Measurements from ENCODE around the gene STXBP6. TPM values are rescaled to one million over a fixed set of nuclear protein-coding genes. Genes with fewer than 3 reads are reported as not detected.

Gene STXBP6
- total RNA-seq: 43.5 TPM
- long read RNA-seq, full-length matches to known transcripts: 84 of 116 reads
- long read RNA-seq, partial matches to known transcripts: 2 of 116 reads
- long read RNA-seq, other reads (novel, unspliced or antisense): 30 of 116 reads

DNA sequence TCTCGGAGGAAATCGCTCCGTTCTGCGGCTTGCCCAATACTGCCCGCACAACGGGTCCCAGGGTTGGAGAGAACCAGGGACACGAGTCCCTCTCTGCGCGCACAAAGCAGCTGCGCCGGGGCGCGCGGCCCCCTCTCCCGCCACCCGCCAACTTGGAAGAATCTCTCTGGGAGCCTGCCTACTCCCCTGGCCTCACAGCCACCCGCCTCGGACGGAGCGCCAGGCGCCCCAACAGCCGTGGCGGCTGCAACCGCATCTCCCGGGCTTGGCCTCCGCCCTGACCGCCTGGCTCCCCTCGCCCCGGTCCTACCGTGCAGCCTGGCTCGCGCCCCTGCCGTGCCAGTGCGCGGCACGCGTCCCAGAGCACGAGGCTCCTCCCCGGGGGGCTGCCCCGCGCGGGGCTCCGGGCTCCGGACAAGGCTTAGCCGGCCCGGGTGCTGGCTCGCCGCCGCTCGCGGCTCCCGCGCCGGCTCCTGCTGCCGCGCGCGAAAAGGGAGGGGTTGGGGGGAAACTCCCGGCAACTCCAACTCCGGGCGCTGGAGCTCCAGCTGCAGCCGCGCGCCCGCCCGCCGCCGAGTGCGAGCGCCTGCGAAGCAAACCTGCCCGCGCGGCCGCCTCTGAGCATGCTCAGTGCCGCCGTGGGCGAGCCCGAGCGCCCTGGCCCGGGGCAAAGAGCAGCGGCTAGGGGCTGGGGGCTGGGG is at the start of gene STXBP6:
TSS of gene STXBP6 (minus strand) at position 580 of the 701 bp plus-strand sequence. CDS start 75,329 bp downstream, outside the sequence.
- DNase-seq (peak; percentile 91), ATAC-seq (peak; percentile 91)
- intact Hi-C loops (cut with micrococcal nuclease): loop anchor here (10.0 kb wide), 2 partner anchors 65 to 315 kb away; no protein-coding TSS in a partner anchor

- intact Hi-C loops (cut with micrococcal nuclease): no loop called here
- ATAC-seq: no peak
- no peak for DNase-seq
These were observed 47.2 kb upstream of the STXBP6 start for GRCh38 chr14:25097120-25097519.

DNA sequence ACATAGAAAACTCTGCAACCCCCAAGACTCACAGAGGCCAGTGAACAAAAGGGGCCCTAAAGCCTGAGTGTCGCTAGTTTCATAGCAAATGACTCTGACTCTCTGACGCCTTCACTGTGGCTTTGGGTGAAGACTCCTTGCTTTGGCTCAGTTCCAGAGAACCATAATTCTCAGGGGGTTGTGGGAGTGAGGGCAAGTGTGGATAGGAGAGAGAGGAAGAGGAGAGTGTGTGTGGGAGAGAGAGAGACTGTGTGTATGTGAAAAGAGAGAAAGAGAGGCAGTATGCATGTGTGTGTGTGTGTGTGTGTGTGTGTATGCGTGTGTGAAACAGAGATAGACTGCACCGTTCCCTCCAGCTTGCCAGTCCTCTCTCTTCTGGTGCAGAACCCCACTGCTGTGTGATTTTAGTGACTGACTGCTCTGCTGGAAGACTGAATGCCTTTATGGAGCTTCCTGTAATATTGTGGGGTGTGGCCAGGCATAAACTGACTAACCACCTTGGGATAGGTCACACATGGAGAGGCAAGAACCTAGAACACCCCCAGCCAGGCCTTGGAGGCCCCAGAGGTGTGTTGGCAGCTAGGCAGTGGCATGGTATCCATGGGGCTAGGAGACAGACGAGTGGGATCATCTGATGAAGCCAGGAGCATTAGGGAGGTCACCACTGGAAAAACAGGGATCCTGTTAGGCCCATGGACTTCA is 45.9 kb upstream of the STXBP6 start:
- DNase-seq (no peak), ATAC-seq (no peak)
- intact Hi-C loops (cut with micrococcal nuclease): no loop called here

DNA sequence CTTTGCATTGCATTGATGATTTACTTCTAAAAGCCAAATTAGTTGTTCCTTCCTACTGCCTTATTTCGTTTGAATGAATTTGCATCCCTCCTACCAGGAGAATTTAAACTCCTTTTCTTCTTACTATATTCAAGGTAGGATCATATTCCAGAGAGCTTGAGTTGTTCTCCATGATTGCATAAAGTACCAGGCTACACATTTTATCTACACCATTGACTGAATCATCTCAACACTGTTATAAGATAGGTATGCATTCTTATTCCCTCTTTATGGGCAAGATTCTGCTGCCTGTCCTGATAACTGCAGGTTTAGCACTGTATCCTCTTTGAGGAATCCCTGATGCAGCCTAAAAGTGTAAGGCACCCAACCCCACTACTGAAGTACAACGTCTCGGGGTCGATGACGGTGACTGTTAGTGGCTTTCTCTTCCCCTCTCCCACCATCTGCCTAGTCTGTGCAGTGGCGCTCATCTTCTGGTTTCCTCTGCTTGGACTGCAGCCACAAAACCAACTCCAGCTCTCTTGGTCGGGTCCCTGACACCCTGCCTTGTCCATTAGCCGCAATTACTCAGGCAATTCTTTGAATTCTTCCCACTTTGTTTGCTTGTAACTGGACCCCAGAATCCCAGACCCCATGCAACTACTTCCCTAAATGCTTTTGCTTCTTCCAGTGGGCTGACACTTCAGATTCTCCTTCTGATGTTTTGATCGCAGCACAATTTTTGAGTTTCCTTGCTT is 44.4 kb upstream of the STXBP6 start:
- DNase-seq: no peak

GRCh38 chr14:25092258-25092740 is 42.4 kb upstream of the STXBP6 start:
- ATAC-seq: no peak
- DNase-seq: no peak
- intact Hi-C loops (cut with micrococcal nuclease): no loop called here

More for the DNA sequence above, 44.4 kb upstream of the STXBP6 start:
- no peak for ATAC-seq
- intact Hi-C loops (cut with micrococcal nuclease): no loop called here

GRCh38 chr14:25090716-25091454 is 40.9 kb upstream of the STXBP6 start:
- intact Hi-C loops (cut with micrococcal nuclease): no loop called here
- no peak for ATAC-seq
- DNase-seq: no peak

DNA sequence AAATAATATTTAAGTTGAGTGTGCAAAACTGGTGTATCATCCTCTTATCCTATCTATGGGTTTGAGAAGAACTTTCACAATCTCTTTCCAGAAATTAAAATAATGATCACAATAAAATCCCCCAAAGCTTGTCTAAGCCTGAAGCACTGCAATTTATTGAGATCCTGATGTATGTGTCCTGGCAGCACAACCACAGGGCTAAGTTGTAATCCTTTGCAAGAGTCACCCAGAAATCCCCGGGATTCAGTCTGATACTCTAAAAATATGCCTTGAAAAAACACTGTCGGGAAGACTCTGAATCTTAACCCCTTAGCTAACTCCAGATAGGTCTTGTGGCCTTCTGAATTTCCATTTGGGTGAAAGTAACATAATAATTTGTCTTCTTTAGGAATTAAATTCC is 40.3 kb upstream of the STXBP6 start:
- intact Hi-C loops (cut with micrococcal nuclease): no loop called here
- no peak for ATAC-seq
- no peak for DNase-seq

DNA sequence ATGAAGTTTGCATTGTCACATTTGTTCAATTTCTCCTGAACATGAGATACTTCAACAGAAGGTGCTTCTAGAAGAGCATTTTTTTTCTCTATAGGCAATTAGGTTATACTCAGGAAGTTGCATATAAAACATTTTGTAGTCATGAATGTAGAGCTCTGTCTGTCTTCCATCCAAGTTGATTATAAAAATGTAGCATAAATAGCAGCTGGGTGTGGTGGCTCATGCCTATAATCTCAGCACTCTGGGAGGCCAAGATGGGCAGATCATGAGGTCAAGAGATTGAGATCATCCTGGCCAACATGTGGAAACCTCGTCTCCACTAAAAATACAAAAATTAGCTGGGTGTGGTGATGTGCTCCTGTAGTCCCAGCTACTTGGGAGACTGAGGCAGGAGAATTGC is 39.5 kb upstream of the STXBP6 start:
- no peak for ATAC-seq
- intact Hi-C loops (cut with micrococcal nuclease): no loop called here
- DNase-seq: no peak

GRCh38 chr14:25086821-25087396 is 37.0 kb upstream of the STXBP6 start:
- no peak for ATAC-seq
- DNase-seq: no peak
- intact Hi-C loops (cut with micrococcal nuclease): no loop called here

- no peak for DNase-seq
- ATAC-seq: no peak
- intact Hi-C loops (cut with micrococcal nuclease): no loop called here
These were observed 36.1 kb upstream of the STXBP6 start for GRCh38 chr14:25086081-25086480.

DNA sequence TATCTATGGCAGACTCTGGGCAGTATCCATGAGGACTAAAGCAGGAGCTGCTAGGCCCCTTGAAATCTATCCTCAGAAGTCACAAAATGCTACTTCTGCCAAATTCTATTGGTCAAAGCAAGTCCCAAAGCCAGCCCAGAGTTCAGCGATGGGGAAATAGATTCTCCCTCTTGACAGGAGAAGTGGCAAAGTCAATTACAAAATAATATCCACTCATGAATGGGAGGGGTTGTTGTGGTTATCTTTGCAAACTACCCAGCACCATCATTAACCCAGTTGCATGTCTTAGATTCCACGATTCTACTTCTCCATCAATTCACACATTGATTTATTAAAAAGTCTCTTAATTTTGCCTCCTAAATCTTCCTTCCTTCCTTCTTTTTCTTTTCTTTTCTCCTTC is 30.7 kb upstream of the STXBP6 start:
- DNase-seq (no peak), ATAC-seq (no peak)
- intact Hi-C loops (cut with micrococcal nuclease): no loop called here

DNA sequence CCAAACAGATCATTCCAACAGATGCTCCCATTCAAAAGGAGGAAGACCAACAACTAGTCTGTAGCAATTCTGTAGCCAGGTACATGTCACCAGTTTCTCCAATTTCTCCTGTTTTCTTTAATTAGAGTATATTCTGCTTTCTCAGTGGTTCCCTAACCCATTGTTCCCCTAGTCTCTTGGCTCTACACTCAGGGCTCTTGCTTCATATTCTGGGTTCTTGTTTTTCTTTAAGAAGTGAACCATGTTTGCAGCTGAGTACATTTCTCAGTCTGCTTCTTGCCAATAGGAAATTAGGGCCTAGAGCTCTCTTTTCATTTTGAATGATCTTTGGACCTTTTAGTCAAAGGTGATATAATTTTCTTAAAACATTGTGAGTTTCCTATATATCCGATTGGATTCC is 29.4 kb upstream of the STXBP6 start:
- intact Hi-C loops (cut with micrococcal nuclease): no loop called here
- no peak for DNase-seq
- no peak for ATAC-seq

- no peak for ATAC-seq
- no peak for DNase-seq
- intact Hi-C loops (cut with micrococcal nuclease): no loop called here
These were observed 24.2 kb upstream of the STXBP6 start for GRCh38 chr14:25074099-25074685.

DNA sequence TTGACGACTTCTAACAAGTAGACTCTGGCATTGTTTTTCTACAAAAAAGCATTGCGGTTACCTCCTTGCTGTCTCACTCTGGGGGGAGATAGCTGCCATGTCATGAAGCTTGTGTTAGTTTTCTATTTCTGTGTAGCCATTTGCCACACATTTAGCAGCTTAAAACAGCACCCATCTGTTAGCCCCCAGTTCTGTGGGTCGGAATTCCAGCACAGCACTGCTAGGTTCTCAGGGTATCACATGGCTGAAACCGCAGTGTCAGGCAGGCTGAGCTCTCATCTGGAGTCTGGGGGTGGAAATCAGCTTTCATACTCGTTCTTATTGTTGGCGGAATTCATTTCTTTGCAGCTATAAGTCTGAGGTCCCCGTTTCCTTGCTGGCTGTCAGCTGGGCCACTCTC is 19.9 kb upstream of the STXBP6 start:
- intact Hi-C loops (cut with micrococcal nuclease): no loop called here
- no peak for ATAC-seq
- no peak for DNase-seq

DNA sequence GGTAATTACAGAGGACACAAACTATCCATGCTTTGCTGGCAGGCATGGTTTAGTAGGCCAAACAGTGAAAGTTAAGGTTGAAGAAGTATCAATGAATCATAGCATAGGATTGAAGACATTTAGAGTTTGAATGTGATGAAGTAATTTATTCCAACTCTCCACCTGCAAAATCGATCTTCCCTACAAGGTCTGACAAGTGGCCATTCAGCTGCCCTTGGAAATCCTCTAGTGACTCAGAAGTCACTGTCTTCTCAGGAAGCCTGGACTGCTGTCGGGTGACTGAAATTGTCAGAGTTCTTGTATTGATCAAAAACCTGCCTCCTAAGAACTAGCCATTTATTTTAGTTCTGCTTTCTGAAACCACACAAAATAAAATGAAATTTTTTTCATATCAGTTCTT is 17.7 kb upstream of the STXBP6 start:
- ATAC-seq (no peak), DNase-seq (no peak)
- intact Hi-C loops (cut with micrococcal nuclease): no loop called here

DNA sequence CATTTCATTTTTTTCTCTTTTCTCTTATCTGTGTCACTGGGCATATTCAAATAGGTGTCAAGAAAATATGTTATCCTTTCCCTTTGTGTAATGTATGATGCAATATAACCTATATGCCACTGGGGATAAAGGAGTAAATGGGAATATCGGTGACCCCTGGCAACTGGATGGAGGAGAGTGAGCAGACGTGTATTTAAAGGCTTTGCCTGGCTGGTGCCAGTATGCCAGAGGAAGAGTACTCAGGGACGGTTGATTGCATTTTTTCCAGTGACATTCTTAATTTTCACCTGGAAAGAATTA is 12.0 kb upstream of the STXBP6 start:
- ATAC-seq (no peak), DNase-seq (no peak)
- intact Hi-C loops (cut with micrococcal nuclease): no loop called here

- intact Hi-C loops (cut with micrococcal nuclease): no loop called here
- no peak for ATAC-seq
- DNase-seq: no peak
These were observed 6.7 kb upstream of the STXBP6 start for GRCh38 chr14:25056688-25057078.

DNA sequence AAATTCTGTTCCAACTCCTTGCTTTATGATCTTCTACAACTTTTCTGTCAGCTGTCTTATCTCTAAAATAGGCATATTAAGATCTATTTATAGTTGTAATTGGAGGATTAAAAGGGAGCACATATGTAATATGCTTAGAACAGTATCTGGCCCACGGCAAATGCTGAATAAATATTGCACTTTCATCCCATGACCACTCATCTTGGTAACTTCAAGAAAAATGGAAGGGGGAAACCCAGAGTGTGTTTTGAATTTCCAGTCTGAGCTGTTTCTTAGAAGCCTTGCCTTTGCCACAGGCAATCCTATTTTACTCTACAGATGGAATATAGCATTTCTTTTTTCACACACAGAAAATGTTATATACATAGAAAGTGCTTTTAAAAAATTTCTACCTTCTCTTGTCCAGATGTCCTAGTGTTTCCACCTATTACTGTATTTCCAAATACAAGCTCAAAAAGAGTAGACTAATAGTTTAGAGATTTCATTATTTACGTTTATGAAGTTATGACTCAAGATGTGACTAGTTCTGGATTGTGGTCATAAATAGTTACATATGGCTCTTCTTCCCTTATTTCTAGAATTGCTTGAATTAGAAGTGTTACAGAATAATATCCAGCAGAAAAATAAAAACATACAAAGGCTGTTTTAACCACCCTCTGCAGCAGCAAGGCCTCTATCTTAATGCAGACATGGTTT is 6.2 kb upstream of the STXBP6 start:
- DNase-seq (no peak), ATAC-seq (no peak)
- intact Hi-C loops (cut with micrococcal nuclease): no loop called here

All from left ventricle myocardium superior (tissue), 1 donor.